Measurements from ENCODE around the gene SPON2. TPM values are rescaled to one million over a fixed set of nuclear protein-coding genes. Genes with fewer than 3 reads are reported as not detected.

SPON2 gene
- total RNA-seq, 4 donors from 2014 or later, result 2.4 to 14.1 (median 6.6) TPM

- Histone ChIP-seq H3K27ac (no peak overlapping the region), H3K4me1 (peaks cover 0 to 7% of the 10 kb centered on the region in 2 donors), H3K27me3 (no peaks in the 10 kb centered on the region), H3K9me3 (no peaks in the 10 kb centered on the region), H3K4me3 (replicated peaks in 1 of 3) (no peak overlapping the region), H3K36me3 (no peaks in the 10 kb centered on the region)
- WGBS, 2 donors, result 82 to 86% methylated on average over 27 of the region's 27 CpGs
- intact Hi-C loops (cut with DNase I), result no loop called here
- peak in 1 of 2 donors; percentile 1 for DNase-seq
- no peak for TF ChIP-seq CTCF (IDR thresholded peaks at IDR 0.05)
These were observed 27.4 kb upstream of the SPON2 start for GRCh38 chr4:1199556-1200331.

- intact Hi-C loops (cut with DNase I), result no loop called here
- Histone ChIP-seq H3K27ac (no peak overlapping the region), H3K27me3 (no peaks in the 10 kb centered on the region)
These were observed 25.9 kb upstream of the SPON2 start for GRCh38 chr4:1198098-1198844.

GRCh38 chr4:1196421-1197183 lies 24.2 kb upstream of the SPON2 start:
- Histone ChIP-seq H3K4me1 (peaks cover 13 to 34% of the 10 kb centered on the region in 2 donors), H3K4me3 (replicated peaks in 1 of 3) (no peak overlapping the region), H3K27me3 (no peaks in the 10 kb centered on the region), H3K27ac (no peak overlapping the region), H3K36me3 (no peaks in the 10 kb centered on the region), H3K9me3 (no peaks in the 10 kb centered on the region)
- no peak for TF ChIP-seq POLR2A (IDR thresholded peaks at IDR 0.05)
- TF ChIP-seq CTCF (IDR thresholded peaks at IDR 0.05), result no peak
- WGBS, 2 donors, result 80 to 85% methylated on average over 7 to 11 of the region's 13 CpGs
- DNase-seq, result no peak
- intact Hi-C loops (cut with DNase I), result no loop called here

More at GRCh38 chr4:1198098-1198844, 25.9 kb upstream of the SPON2 start:
- Histone ChIP-seq H3K9me3 (no peaks in the 10 kb centered on the region), H3K36me3 (no peaks in the 10 kb centered on the region), H3K4me1 (peaks cover 0 to 18% of the 10 kb centered on the region in 2 donors), H3K4me3 (replicated peaks in 1 of 3) (no peak overlapping the region)
- no peak for DNase-seq
- WGBS, 2 donors, result 87 to 88% methylated on average over 24 of the region's 24 CpGs
- TF ChIP-seq CTCF (IDR thresholded peaks at IDR 0.05) (no peak), POLR2A (IDR thresholded peaks at IDR 0.05) (no peak)

- intact Hi-C loops (cut with DNase I), result no loop called here
- 87 to 92% methylated on average over 13 to 16 of the region's 16 CpGs for WGBS, 2 donors
- H3K9me3 ChIP-seq, result no peaks in the 10 kb centered on the region
- H3K27ac ChIP-seq, result no peak overlapping the region
- TF ChIP-seq CTCF (IDR thresholded peaks at IDR 0.05) (no peak), POLR2A (IDR thresholded peaks at IDR 0.05) (no peak)
- no peaks in the 10 kb centered on the region for H3K27me3 ChIP-seq
- H3K36me3 ChIP-seq, result no peaks in the 10 kb centered on the region
- no peak overlapping the region for H3K4me3 ChIP-seq (replicated peaks in 1 of 3)
- peaks cover 15 to 35% of the 10 kb centered on the region in 2 donors for H3K4me1 ChIP-seq
- no peak for DNase-seq
These were observed 23.6 kb upstream of the SPON2 start for GRCh38 chr4:1195891-1196401.

All from thyroid gland (tissue), 4 donors.